NCI-H345 (cell line): ENCODE data around the gene SPINK8.
A peak's percentile ranks its signal among the peaks of the same experiment; 100 is the strongest.
"Not testable (repeated sequence)": the region's sequence is repeated elsewhere in the genome, so short reads cannot be mapped to it uniquely, and the experiment has no call there.

Experiments used
- DNase-seq: peaks from one replicate; lab custom pipeline; 2025; lab: John Stamatoyannopoulos, UW

The SPINK8 gene

DNA sequence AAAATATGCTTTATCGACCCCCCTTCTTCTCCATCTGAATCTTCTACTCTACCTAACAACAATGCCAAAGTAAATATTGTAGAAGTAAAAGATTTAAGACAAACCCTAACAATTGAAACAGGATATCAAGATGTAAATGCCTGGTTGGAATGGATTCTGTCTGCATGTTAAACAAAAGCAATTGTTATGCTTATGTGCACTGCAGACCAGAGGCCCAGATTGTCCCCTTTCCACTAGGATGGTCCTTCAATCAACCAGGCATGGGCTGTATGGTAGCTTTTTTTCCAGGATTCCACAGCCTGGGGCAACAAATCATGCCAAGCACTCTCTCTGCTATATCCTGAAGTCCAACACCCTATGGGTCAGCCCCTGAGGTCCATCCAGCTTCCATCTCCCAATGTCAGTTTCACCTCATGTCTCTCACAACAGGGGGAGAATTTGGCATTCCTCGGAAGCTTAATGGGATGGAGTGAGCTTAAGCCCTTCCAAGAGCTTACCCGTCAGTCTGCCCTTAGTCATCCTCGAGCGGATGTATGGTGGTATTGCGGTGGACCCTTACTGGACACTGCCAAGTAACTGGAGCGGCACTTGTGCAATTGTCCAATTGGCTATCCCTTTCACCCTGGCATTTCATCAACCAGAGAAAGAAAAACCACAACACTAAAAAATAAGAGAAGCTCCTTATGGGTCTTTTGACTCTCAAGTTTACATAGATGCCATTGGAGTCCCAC is 56.4 kb downstream of the SPINK8 start:
- no peak for DNase-seq

DNA sequence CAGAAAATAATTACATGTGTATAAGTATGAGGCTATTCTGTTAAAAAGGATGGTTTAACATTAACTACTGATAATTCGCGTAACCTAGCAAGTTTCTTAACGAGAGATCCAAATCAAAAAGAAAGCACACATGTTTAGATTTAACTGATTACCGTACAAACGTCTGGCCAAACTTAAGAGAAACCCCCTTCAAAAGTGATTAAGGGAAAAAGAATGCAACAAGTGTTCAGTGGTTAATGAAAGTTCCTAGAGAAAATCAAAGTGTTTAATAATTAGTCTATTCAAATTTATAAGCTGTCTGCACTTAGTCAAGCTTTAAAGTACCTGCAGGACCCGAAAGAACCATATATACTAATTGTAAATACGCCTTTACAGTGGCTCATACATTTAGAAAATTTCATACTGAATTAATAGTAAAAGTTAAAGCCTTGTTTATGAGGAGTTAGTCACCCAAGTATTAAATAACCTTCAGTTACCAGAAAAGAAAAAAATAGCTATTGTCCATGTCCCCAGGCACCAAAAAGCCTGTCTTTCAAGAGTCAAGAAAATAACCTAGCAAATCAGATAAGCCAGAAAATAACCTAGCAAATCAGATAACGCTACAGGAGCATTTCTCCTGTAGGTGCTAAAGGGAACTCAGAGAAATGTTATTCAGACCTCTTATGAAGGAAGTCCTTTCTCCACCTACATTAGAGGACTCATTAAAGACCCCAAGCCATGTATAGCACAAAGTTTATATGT is 58.0 kb downstream of the SPINK8 start:
- no peak for DNase-seq

GRCh38 chr3:48274452-48274851 is 59.0 kb downstream of the SPINK8 start:
- DNase-seq, result no peak

DNA sequence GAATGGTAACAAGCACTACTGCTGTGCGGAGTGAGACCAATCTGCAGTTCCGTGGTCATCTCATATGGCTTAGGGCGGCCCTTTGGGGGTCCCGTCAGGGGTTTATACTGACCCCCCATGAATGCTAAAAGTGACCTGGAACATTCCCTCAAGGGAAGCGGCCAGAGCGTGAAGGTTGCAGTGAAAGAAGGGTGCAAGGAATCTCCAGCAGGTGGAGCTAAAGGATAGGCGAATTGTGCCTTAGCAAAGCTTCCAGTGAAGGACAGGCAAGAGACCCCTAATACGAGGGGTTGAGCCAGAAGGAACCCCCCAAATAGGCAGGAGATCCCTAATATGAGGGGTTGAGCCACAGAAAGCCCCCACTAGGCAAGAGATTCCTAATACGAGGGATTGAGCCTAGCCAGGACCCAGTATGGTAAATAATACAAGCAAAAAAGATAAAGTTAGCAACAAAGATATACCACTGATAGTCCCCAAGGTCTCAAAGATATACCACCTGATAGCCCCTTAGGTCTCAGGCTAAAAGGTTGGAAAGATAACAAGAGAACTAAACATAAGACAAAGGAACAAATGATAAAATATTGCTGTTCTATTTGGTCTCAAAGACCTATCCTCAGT is 59.8 kb downstream of the SPINK8 start:
- peak; percentile 53 for DNase-seq

DNA sequence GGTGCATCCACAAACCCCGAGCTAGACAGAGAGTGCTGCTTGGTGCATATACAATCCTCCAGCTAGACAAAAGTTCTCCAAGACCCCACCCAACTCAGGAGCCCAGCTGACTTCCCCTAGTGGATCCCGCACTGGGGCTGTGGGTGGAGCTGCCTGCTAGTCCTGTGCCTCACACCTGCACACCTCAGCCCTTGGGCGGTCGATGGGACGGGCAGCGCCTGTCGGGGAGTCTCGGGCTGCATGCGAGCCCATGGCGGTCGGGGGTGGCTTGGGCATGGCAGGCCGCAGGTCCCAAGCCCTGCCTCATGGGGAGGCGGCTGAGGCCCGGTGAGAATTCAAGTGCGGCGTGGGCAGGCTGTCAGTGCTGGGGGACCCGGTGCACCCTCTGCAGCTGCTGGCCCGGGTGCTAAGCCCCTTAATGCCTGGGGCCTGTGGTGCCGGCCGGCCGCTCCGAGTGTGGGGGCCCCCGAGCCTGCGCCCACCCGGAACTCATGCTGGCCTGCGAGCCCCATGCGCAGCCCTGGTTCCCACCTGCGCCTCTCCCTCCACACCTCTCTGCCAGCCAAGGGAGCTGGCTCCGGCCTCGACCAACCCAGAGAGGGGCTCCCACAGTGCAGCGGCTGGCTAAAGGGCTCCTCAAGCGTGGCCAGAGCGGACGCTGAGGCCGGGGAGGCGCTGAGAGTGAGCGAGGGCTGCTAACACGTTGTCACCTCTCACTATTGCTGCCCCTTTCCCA is 61.5 kb downstream of the SPINK8 start:
- no peak for DNase-seq

DNA sequence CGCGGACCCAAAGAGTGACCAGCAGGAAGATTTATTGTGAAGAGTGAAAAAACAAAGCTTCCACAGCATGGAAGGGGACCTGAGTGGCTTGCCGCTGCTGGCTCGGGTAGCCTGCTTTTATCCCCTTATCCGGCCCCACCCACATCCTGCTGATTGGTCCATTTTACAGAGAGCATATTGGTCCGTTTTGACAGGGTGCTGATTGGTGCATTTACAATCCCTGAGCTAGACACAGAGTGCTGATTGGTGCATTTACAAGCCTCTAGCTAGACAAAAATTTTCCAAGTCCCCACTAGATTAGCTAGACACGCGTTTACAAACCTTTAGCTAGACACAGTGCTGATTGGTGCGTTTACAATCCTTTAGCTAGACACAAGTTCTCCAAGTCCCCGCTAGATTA is 62.2 kb downstream of the SPINK8 start:
- DNase-seq, result not testable (repeated sequence)

DNA sequence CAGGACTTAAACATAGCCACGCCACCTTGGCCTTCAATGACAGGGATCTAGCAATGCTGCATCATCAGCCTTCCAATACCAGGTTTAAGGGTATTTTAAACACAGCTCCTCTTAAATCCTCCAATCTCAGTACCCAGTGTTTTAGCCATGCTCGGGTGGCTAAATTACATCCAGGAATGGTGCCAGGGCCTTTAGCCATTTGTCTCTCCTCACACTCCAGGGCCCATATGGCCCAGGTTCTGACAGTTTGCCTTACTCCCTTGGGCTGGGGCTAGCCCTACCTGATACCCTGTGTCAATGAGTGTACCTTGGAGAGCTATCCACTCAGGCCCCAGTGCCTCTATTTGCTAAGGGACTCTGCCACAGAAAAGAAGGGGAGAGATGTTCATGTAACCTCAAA is 63.2 kb downstream of the SPINK8 start:
- DNase-seq, result no peak

DNA sequence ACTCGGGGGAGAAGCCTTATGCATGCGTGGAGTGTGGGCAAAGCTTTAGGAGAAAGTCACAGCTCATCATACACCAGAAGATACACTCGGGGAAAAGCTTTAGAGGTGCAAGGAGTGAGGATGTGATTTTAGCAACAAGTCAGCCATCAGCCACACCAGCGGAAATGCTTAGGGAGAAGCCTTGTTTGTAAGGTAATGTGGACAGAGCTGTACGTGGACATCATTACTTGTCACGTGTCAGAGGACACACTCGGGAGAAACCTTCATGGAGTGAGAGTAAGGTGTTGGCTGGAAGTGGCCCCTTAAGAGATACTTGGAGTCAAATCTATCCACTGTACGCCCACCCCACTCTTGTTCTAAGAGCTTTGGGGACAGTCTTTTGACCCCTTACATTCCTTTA is 63.9 kb downstream of the SPINK8 start:
- no peak for DNase-seq

- no peak for DNase-seq
These were observed 64.4 kb downstream of the SPINK8 start for GRCh38 chr3:48268936-48269561.

- DNase-seq, result peak; percentile 81
These were observed 65.0 kb downstream of the SPINK8 start for GRCh38 chr3:48268381-48268935.

DNA sequence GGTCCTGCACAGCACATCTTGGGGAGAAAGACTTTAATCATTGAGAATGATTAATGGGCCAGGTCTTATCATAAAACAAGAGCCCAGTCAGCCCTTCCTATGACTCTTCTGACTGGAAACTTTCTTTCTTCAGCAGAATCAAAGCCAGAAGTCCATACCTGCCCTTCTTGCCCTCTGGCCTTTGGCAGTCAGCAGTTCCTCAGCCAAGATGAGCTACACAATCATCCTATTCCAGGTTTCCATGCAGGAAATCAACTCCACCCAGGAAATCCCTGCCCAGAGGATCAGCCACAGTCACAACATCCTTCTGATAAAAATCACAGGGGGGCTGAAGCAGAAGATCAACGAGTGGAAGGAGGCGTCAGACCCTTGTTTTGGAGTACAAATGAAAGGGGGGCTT is 65.7 kb downstream of the SPINK8 start:
- DNase-seq, result no peak

DNA sequence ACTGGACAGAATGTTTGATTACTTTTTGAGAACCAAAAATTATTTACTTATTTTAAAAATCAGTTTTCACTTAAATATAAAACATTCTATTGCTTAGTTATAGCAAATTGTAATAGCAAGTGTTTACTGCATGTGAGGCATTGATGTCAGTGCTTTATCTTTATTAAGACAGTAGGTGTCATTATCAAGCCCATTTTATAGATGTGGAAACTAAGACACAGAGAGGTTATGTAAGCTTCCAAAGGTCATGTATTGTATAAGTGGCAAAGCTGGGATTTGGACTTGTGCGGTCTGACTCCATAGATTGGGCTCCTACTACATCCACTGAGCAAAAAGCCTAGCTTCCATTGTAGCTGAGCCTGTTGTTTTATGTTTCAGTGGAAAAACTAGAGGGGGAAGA is 74.9 kb downstream of the SPINK8 start:
- DNase-seq, result no peak
